ENCODE data around the gene SRSF3. TPM values are rescaled to one million over a fixed set of nuclear protein-coding genes. Genes with fewer than 3 reads are reported as not detected.

SRSF3 gene
- 100 to 1,000 TPM; 101 to 168 (median 122) TPM for total RNA-seq
- polyA plus RNA-seq: 100 to 1,000 TPM; 144 to 292 (median 165) TPM

- DNase-seq: peak; percentile 99
- H3K9me3 ChIP-seq: no peaks in the 10 kb centered on the region
- peak within 1 kb of the TSS; percentile 71 to 85 (median 81) for H3K4me3 ChIP-seq
- peak within 1 kb of the TSS; percentile 92 to 98 (median 96) for H3K27ac ChIP-seq
- TF ChIP-seq POLR2AphosphoS5 (IDR thresholded peaks at IDR 0.05): peak; percentile 100
- TF ChIP-seq, protein P1, sequence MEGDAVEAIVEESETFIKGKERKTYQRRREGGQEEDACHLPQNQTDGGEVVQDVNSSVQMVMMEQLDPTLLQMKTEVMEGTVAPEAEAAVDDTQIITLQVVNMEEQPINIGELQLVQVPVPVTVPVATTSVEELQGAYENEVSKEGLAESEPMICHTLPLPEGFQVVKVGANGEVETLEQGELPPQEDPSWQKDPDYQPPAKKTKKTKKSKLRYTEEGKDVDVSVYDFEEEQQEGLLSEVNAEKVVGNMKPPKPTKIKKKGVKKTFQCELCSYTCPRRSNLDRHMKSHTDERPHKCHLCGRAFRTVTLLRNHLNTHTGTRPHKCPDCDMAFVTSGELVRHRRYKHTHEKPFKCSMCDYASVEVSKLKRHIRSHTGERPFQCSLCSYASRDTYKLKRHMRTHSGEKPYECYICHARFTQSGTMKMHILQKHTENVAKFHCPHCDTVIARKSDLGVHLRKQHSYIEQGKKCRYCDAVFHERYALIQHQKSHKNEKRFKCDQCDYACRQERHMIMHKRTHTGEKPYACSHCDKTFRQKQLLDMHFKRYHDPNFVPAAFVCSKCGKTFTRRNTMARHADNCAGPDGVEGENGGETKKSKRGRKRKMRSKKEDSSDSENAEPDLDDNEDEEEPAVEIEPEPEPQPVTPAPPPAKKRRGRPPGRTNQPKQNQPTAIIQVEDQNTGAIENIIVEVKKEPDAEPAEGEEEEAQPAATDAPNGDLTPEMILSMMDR (IDR thresholded peaks at IDR 0.05): peak in 3 of 4 experiments; percentile 40 to 51 (median 43)
- TF ChIP-seq POLR2A (IDR thresholded peaks at IDR 0.05): peak; percentile 100
- peak in 2 of 4 donors; percentile 3 to 11 for TF ChIP-seq EP300 (IDR thresholded peaks at IDR 0.05)
- WGBS, 2 donors: 0 to 1% methylated on average over 58 of the region's 58 CpGs
- peaks cover 6 to 27% (median 25%) of the 10 kb centered on the region in 4 donors for H3K36me3 ChIP-seq
- H3K4me1 ChIP-seq: peaks cover 0 to 39% (median 34%) of the 10 kb centered on the region in 4 donors
- intact Hi-C loops (cut with DNase I): loop anchor here (1.0 to 2.0 kb wide), 2 partner anchors 47 to 151 kb away; partner anchors contain the start of genes KCTD20, PXT1 and STK38
- no peaks in the 10 kb centered on the region for H3K27me3 ChIP-seq
These were observed at the start of gene SRSF3 for GRCh38 chr6:36594029-36594815. TSS of gene SRSF3 (plus strand) at chr6:36594362. CDS start at chr6:36596763, 2,401 bp downstream.

DNA sequence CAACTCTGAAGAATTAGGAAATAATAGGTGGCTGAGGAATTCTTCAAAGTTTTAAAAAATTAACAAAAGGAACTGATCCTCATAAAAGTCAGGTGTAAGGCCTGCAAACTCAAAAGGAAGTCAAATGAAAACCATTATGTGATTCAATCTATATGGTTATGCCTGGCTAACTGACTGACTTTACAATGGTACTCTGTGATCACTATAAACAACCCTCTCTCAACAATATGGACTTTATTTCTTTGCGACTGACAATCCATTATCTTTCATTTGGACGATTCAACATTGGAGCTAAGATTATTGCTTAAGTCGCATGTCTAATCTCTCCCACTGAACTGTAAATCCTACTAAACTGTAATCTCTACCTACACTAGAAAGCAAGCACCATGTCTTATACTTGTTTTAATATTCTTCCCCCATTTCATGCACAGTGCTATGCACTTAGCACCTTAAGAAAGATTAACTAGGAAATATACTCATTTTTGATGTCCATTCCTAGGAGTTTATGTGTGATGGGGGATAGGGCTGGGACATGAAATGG, 48.3 kb upstream of the SRSF3 start:
- intact Hi-C loops (cut with DNase I): loop anchor here (2.0 to 5.0 kb wide), 4 partner anchors 33 to 135 kb away; partner anchors contain the start of genes KCTD20 and PXT1
- Histone ChIP-seq H3K27me3 (no peaks in the 10 kb centered on the region), H3K27ac (peak overlapping the region; percentile 95 to 100 (median 99)), H3K4me3 (peak overlapping the region; percentile 90 to 99 (median 97)), H3K9me3 (no peaks in the 10 kb centered on the region), H3K36me3 (peaks cover 0 to 8% (median 0%) of the 10 kb centered on the region in 4 donors), H3K4me1 (peaks cover 0 to 58% (median 50%) of the 10 kb centered on the region in 4 donors)
- 4 to 24% methylated on average over 3 of the region's 3 CpGs for WGBS, 2 donors
- no peak for DNase-seq
- TF ChIP-seq POLR2AphosphoS5 (IDR thresholded peaks at IDR 0.05) (no peak), EP300 (IDR thresholded peaks at IDR 0.05) (no peak), POLR2A (IDR thresholded peaks at IDR 0.05) (no peak)
- TF ChIP-seq, protein P1 (IDR thresholded peaks at IDR 0.05): no peak

- peak overlapping the region; percentile 90 to 99 (median 97) for H3K4me3 ChIP-seq
- peak overlapping the region; percentile 95 to 100 (median 99) for H3K27ac ChIP-seq
- DNase-seq: no peak
- 0% methylated on average over 15 of the region's 15 CpGs for WGBS, 2 donors
- H3K36me3 ChIP-seq: peaks cover 0 to 2% (median 0%) of the 10 kb centered on the region in 4 donors
- peaks cover 0 to 54% (median 47%) of the 10 kb centered on the region in 4 donors for H3K4me1 ChIP-seq
- no peaks in the 10 kb centered on the region for H3K9me3 ChIP-seq
- TF ChIP-seq, protein P1 (IDR thresholded peaks at IDR 0.05): no peak
- TF ChIP-seq POLR2A (IDR thresholded peaks at IDR 0.05) (no peak), EP300 (IDR thresholded peaks at IDR 0.05) (no peak), POLR2AphosphoS5 (IDR thresholded peaks at IDR 0.05) (no peak)
- intact Hi-C loops (cut with DNase I): loop anchor here (2.0 to 5.0 kb wide), 4 partner anchors 32 to 134 kb away; partner anchors contain the start of genes KCTD20 and PXT1
- no peaks in the 10 kb centered on the region for H3K27me3 ChIP-seq
These were observed 47.7 kb upstream of the SRSF3 start for GRCh38 chr6:36546308-36546919.

- Histone ChIP-seq H3K27me3 (no peaks in the 10 kb centered on the region), H3K9me3 (no peaks in the 10 kb centered on the region), H3K4me1 (peaks cover 0 to 49% (median 41%) of the 10 kb centered on the region in 4 donors), H3K36me3 (no peaks in the 10 kb centered on the region), H3K4me3 (peak within 1 kb of the TSS; percentile 90 to 99 (median 97)), H3K27ac (peak within 1 kb of the TSS; percentile 95 to 100 (median 99))
- TF ChIP-seq, protein P1 (IDR thresholded peaks at IDR 0.05): no peak
- no peak for TF ChIP-seq EP300 (IDR thresholded peaks at IDR 0.05)
- peak; percentile 97 to 98 for TF ChIP-seq POLR2A (IDR thresholded peaks at IDR 0.05)
- peak; percentile 98 to 99 (median 99) for TF ChIP-seq POLR2AphosphoS5 (IDR thresholded peaks at IDR 0.05)
- 0% methylated on average over 51 of the region's 51 CpGs for WGBS, 2 donors
- intact Hi-C loops (cut with DNase I): loop anchor here (1.0 to 5.0 kb wide), 5 partner anchors 32 to 134 kb away; partner anchors contain the start of genes KCTD20, PXT1 and SRSF3
- DNase-seq: peak; percentile 96
These were observed 47.1 kb upstream of the SRSF3 start, which contains the start of gene STK38 for GRCh38 chr6:36546920-36547645. TSS of gene STK38 (minus strand) at chr6:36547479. CDS start at chr6:36540202, 7,277 bp downstream.

Measured in sigmoid colon (tissue), 7 donors.